CD4-positive, CD25-positive, alpha-beta regulatory T cell (primary cell): ENCODE data around the gene ARIH1. TPM values are rescaled to one million over a fixed set of nuclear protein-coding genes. Genes with fewer than 3 reads are reported as not detected.
"Not testable (repeated sequence)": the region's sequence is repeated elsewhere in the genome, so short reads cannot be mapped to it uniquely, and the experiment has no call there.

Source experiments
- ATAC-seq, 2 donors: fragments of 150-1000 bp; cut with Tn5 transposase; one replicate each; pipeline ENCODE4 v1.10.0; 2021; ENCODE audit warnings: low read depth in 2 of 2, moderate number of reproducible peaks in 2 of 2, moderate library complexity in 1 of 2
- DNase-seq, 3 donors: peaks; one replicate each; pipeline versions ENCODE4 v3.0.0 to v3.0.0-alpha.2; 2012 to 2022; ENCODE audit warnings: mixed read lengths in 1 of 3
- H3K27ac ChIP-seq: one replicate; pipeline ENCODE4 v1.7.0; 2013; ENCODE audit warnings: mild to moderate bottlenecking, low read length; ENCODE audit not compliant: insufficient read depth, poor library complexity, severe bottlenecking
- H3K27me3 ChIP-seq: one replicate; pipeline ENCODE4 v1.7.0; 2013; ENCODE audit warnings: low read length; ENCODE audit not compliant: control insufficient read depth, insufficient read depth
- H3K36me3 ChIP-seq: one replicate; pipeline ENCODE4 v1.7.0; 2013; ENCODE audit warnings: mild to moderate bottlenecking, low read length, moderate library complexity; ENCODE audit not compliant: control insufficient read depth, insufficient read depth
- H3K4me1 ChIP-seq: 2 replicates; pipeline ENCODE4 v1.7.0; 2013; ENCODE audit warnings: mild to moderate bottlenecking, low read length; ENCODE audit not compliant: insufficient read depth, control insufficient read depth, poor library complexity, severe bottlenecking
- H3K4me3 ChIP-seq: one replicate; pipeline ENCODE4 v1.7.0; 2013; ENCODE audit warnings: low read depth, mild to moderate bottlenecking, low read length, moderate library complexity
- H3K9me3 ChIP-seq, 2 experiments: 1 replicate in 1 of 2; 2 replicates in 1 of 2; pipeline ENCODE4 v1.7.0; 2013; ENCODE audit warnings: low read length in 2 of 2, mild to moderate bottlenecking in 1 of 2, moderate library complexity in 1 of 2; ENCODE audit not compliant: control insufficient read depth in 2 of 2
- H3K27ac Mint-ChIP-seq, 3 donors: one replicate each; pipeline ENCODE4 v1.8.0; 2020 to 2022; ENCODE audit warnings: mild to moderate bottlenecking in 3 of 3, mixed read lengths in 3 of 3, moderate library complexity in 2 of 3
- H3K27me3 Mint-ChIP-seq: one replicate; pipeline ENCODE4 v1.8.0; 2022; ENCODE audit warnings: mild to moderate bottlenecking, mixed read lengths
- H3K36me3 Mint-ChIP-seq: one replicate; pipeline ENCODE4 v1.8.0; 2020; ENCODE audit warnings: mixed read lengths
- H3K4me1 Mint-ChIP-seq, 4 donors: one replicate each; pipeline ENCODE4 v1.8.0; 2020 to 2022; ENCODE audit warnings: mixed read lengths in 4 of 4, mild to moderate bottlenecking in 1 of 4
- H3K4me3 Mint-ChIP-seq, 4 donors: one replicate each; pipeline ENCODE4 v1.8.0; 2020 to 2022; ENCODE audit warnings: mild to moderate bottlenecking in 4 of 4, mixed read lengths in 4 of 4, moderate library complexity in 3 of 4
- H3K9me3 Mint-ChIP-seq, 7 donors: one replicate each; pipeline ENCODE4 v1.8.0; 2020 to 2022; ENCODE audit warnings: mixed read lengths in 7 of 7, mild to moderate bottlenecking in 3 of 7, moderate library complexity in 2 of 7
- polyA plus RNA-seq, 4 donors: library from polyadenylated mRNA; unstranded; fragments of 300-500 nt; fragmentation: Illumina TruSeq; gene quantifications; one replicate each; pipeline ENCODE4 v1.2.3, GENCODE V29; 2021
- total RNA-seq: library from RNA; stranded (reverse); gene quantifications from one replicate; pipeline ENCODE4 v1.2.3, GENCODE V29; 2022

Gene ARIH1
- total and polyA plus RNA-seq, 5 donors from 2014 or later: 13.1 to 242 (median 15.1) TPM

DNA sequence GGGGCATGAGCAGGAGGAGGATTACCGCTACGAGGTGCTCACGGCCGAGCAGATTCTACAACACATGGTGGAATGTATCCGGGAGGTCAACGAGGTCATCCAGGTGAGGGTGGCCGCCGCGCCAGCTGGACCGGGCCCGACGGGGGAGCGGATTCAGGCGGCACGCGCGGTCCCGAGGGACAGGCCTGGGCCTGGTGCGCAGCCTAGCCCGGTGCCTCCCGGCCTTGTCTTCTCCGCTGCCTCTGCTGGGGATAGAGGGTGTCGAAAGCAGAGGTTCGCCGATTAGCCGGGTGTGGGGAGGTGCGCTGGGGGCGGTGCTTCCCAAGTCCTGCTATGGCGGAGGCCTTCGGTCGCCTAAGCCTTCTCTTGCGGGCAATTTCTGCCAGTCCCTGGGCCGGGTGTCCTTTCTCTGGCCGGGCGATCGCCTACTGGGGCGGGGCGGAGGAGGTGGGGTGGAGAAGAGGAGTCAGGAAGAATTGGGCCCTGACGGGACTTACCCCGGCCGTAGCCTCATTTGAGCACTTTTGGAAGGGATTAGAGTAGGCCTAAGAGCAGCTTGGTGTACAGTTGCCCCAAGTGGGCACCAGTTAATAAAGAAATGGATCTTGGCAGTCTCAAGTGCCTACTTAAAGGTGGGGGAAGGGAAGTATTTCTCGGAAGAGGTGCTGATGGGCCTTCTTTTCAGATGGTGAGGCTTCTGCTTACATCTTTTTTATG, 940 bp downstream of the ARIH1 start:
- Histone ChIP-seq H3K27ac (peak overlapping the region; percentile 99), H3K4me3 (peak overlapping the region; percentile 91), H3K27me3 (no peaks in the 10 kb centered on the region), H3K4me1 (peaks cover 54% of the 10 kb centered on the region), H3K36me3 (peaks cover 13% of the 10 kb centered on the region), H3K9me3 (no peaks in the 10 kb centered on the region)
- DNase-seq (peak; percentile 73 to 92 (median 82)), ATAC-seq (peak; percentile 65 to 72)
- Mint-ChIP-seq H3K27me3 (peaks cover 6% of the 10 kb centered on the region), H3K4me3 (peak overlapping the region; percentile 95 to 99 (median 97)), H3K4me1 (peaks cover 34 to 68% (median 48%) of the 10 kb centered on the region in 4 donors), H3K9me3 (peaks cover 0 to 1% (median 0%) of the 10 kb centered on the region in 7 donors), H3K36me3 (peaks cover 15% of the 10 kb centered on the region), H3K27ac (peak overlapping the region; percentile 95 to 100 (median 98))

DNA sequence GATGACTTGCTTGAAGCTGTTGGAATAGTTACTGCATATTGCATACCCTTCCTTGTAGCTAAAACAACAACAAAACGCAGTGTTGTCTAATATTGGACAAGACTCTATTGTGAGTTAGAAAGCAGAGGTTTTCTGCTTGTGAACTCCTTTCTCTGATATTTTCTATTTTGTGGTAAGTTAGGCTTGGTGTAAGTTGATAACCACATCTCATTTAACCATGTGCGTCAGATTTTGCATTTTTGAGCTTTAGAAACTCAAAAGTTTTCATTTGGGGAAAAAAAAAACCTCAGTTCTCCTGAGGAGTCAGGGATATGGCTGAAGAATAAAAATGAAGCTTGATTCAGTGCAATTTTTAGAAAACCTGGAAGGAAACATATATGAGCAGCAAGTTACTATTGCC, 1.5 kb downstream of the ARIH1 start:
- H3K4me1 ChIP-seq: peaks cover 56% of the 10 kb centered on the region
- H3K4me1 Mint-ChIP-seq: peaks cover 35 to 74% (median 51%) of the 10 kb centered on the region in 4 donors
- peak overlapping the region; percentile 95 to 99 (median 97) for H3K4me3 Mint-ChIP-seq
- peak overlapping the region; percentile 91 for H3K4me3 ChIP-seq
- peaks cover 13% of the 10 kb centered on the region for H3K36me3 ChIP-seq
- DNase-seq: no peak
- no peak for ATAC-seq
- H3K9me3 ChIP-seq: no peaks in the 10 kb centered on the region
- H3K9me3 Mint-ChIP-seq: peaks cover 0 to 1% (median 0%) of the 10 kb centered on the region in 7 donors
- H3K27ac Mint-ChIP-seq: peak overlapping the region; percentile 95 to 100 (median 98)
- peak overlapping the region; percentile 99 for H3K27ac ChIP-seq
- peaks cover 16% of the 10 kb centered on the region for H3K36me3 Mint-ChIP-seq
- H3K27me3 ChIP-seq: no peaks in the 10 kb centered on the region
- peaks cover 6% of the 10 kb centered on the region for H3K27me3 Mint-ChIP-seq

DNA sequence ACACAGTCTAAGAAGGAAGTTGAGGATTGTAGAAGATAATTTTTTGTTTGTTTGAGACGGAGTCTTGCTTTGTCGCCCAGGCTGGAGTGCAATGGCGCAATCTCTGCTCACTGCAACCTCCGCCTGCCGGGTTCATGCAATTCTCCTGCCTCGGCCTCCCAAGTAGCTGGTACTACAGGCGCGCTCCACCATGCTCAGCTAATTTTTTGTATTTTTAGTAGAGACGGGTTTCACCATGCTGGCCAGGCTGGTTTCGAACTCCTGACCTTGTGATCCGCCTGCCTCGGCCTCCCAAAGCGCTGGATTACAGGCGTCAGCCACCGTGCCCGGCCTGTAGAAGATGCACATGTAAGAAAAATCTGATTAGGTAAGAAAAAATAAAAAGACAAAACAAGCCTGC, 2.2 kb downstream of the ARIH1 start:
- ATAC-seq, H3K9me3 Mint-ChIP-seq, DNase-seq, H3K9me3 ChIP-seq, H3K27me3 ChIP-seq, H3K27me3 Mint-ChIP-seq: not testable (repeated sequence)
- Histone ChIP-seq H3K36me3 (peaks cover 13% of the 10 kb centered on the region), H3K4me1 (peaks cover 62% of the 10 kb centered on the region), H3K27ac (peak overlapping the region; percentile 99), H3K4me3 (peak overlapping the region; percentile 91)
- Mint-ChIP-seq H3K36me3 (peaks cover 22% of the 10 kb centered on the region), H3K4me1 (peaks cover 42 to 81% (median 57%) of the 10 kb centered on the region in 4 donors), H3K27ac (peak overlapping the region; percentile 53 to 92 (median 69)), H3K4me3 (peak overlapping the region; percentile 95 to 99 (median 97))

DNA sequence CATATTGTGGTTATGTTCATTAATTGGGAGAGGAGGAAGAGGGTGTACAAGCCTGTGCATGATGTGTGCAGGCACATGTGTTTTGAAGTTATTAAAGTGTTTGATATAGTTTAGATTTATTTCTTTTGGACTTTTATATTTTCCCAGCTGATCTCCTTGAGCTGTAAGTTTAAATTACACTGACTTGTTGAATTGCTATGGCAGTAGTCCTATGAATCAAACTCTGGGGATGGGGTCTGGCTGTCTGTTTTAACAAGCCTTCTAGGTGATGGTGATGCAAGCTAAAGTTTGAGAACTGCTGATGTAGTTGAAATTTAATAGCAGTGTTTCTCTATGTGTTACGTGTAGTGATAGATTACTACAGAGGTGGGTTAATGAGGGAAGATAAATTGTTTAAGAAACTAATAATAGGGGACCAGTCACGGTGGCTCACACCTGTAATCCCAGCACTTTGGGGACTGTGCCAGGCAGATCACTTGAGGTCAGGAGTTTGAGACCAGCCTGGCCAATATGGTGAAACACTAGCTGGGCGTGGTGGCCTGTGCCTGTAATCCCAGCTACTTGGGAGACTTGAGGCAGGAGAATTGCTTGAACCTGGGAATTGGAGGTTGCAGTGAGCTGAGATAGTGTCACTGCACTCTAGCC, 7.0 kb downstream of the ARIH1 start:
- H3K9me3 ChIP-seq: no peaks in the 10 kb centered on the region
- Mint-ChIP-seq H3K27me3 (no peaks in the 10 kb centered on the region), H3K27ac (peak overlapping the region in 1 of 3 donors; percentile 88), H3K4me1 (peaks cover 55 to 96% (median 68%) of the 10 kb centered on the region in 4 donors), H3K36me3 (peaks cover 36% of the 10 kb centered on the region), H3K9me3 (peaks cover 0 to 1% (median 0%) of the 10 kb centered on the region in 7 donors), H3K4me3 (peak overlapping the region; percentile 13 to 72 (median 51))
- peaks cover 65% of the 10 kb centered on the region for H3K4me1 ChIP-seq
- H3K36me3 ChIP-seq: peaks cover 22% of the 10 kb centered on the region
- peak overlapping the region; percentile 40 for H3K4me3 ChIP-seq
- H3K27ac ChIP-seq: no peak overlapping the region
- DNase-seq: no peak
- ATAC-seq: no peak
- H3K27me3 ChIP-seq: no peaks in the 10 kb centered on the region

DNA sequence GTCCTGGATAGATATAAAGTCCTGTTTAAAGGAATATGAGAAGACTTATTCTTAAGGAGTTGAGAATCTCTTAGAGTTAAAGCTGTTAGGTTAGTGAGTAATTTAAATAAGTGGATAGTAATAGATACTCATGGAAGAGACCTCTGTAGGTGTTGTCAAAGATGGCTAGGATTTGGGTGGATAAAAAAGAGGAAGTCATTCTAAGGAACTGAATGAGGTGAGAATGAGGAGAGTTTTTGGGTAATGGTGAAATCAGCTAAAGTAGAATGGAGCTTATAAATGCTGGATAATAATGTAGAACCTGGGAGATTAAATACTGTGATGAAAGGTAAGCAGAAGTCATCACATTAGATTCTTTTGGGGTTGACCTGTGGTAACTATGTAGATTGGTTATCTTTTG, 8.1 kb downstream of the ARIH1 start:
- Mint-ChIP-seq H3K27me3 (no peaks in the 10 kb centered on the region), H3K4me1 (peaks cover 48 to 91% (median 63%) of the 10 kb centered on the region in 4 donors), H3K36me3 (peaks cover 29% of the 10 kb centered on the region), H3K27ac (no peak overlapping the region), H3K9me3 (no peaks in the 10 kb centered on the region), H3K4me3 (peak overlapping the region in 3 of 4 donors; percentile 28 to 73 (median 62))
- H3K9me3 ChIP-seq: no peaks in the 10 kb centered on the region
- no peak overlapping the region for H3K27ac ChIP-seq
- peak overlapping the region; percentile 29 for H3K4me3 ChIP-seq
- ATAC-seq (no peak), DNase-seq (no peak)
- H3K4me1 ChIP-seq: peaks cover 65% of the 10 kb centered on the region
- H3K36me3 ChIP-seq: peaks cover 19% of the 10 kb centered on the region
- no peaks in the 10 kb centered on the region for H3K27me3 ChIP-seq

DNA sequence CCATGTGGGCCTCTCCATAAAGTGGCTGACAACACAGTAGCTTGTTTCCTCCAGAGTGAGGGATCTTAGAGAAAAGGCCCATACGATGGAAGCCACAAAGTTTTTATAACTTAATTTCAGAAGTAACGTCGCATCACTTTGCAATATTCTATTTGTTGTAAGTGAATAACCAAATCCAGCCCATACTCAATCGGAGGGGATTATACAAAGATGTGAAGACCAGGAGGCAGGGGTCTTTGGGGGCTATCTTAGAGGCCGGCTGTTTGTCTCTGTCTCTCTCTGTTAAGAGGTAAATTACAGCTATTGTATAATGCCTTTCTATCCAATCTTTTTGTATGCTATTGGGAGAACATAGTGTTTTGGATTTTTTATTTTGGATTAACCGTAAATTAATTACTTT, 9.1 kb downstream of the ARIH1 start:
- Mint-ChIP-seq H3K27me3 (no peaks in the 10 kb centered on the region), H3K4me1 (peaks cover 52 to 92% (median 70%) of the 10 kb centered on the region in 4 donors), H3K36me3 (peaks cover 31% of the 10 kb centered on the region), H3K4me3 (peak overlapping the region in 3 of 4 donors; percentile 44 to 75 (median 62)), H3K27ac (peak overlapping the region in 1 of 3 donors; percentile 26), H3K9me3 (peaks cover 0 to 1% (median 0%) of the 10 kb centered on the region in 7 donors)
- Histone ChIP-seq H3K4me1 (peaks cover 63% of the 10 kb centered on the region), H3K27me3 (no peaks in the 10 kb centered on the region), H3K27ac (no peak overlapping the region), H3K9me3 (no peaks in the 10 kb centered on the region), H3K36me3 (peaks cover 18% of the 10 kb centered on the region), H3K4me3 (peak overlapping the region; percentile 29)
- DNase-seq (no peak), ATAC-seq (no peak)

DNA sequence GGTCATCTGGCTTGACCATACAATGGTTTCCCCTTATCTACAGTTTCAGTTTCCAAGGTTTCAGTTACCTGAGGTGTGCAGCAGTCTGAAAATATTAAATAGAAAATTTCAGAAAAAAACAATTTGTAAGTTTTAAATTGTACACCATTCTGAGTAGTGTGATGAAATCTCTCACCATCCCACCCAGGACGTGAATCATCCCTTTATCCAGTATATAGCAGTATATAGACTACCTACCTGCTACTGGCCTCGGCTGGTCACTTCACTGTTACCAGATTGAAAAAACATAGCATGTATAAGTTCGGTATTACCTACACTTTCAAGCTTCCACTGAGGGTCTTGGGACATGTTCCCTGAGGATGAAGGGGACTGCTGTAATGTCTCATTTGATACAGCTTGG, 12.0 kb downstream of the ARIH1 start:
- Mint-ChIP-seq H3K36me3 (peaks cover 18% of the 10 kb centered on the region), H3K27ac (no peak overlapping the region), H3K9me3 (peaks cover 0 to 1% (median 0%) of the 10 kb centered on the region in 7 donors), H3K4me3 (no peak overlapping the region), H3K27me3 (no peaks in the 10 kb centered on the region), H3K4me1 (peaks cover 51 to 90% (median 68%) of the 10 kb centered on the region in 4 donors)
- H3K9me3 ChIP-seq: no peaks in the 10 kb centered on the region
- ATAC-seq (no peak), DNase-seq (no peak)
- H3K27ac ChIP-seq: no peak overlapping the region
- peak overlapping the region; percentile 16 for H3K4me3 ChIP-seq
- H3K36me3 ChIP-seq: peaks cover 15% of the 10 kb centered on the region
- H3K27me3 ChIP-seq: no peaks in the 10 kb centered on the region
- peaks cover 56% of the 10 kb centered on the region for H3K4me1 ChIP-seq
